GM19043 (cell line): ENCODE results near the gene CYP27B1.
"Not testable (repeated sequence)": the region's sequence is repeated elsewhere in the genome, so short reads cannot be mapped to it uniquely, and the experiment has no call there.

Experiments
- ATAC-seq: cut with Tn5 transposase; IDR thresholded peaks from one replicate; pipeline ENCODE4 v1.9.1; 2021; ENCODE audit warnings: low read depth; ENCODE audit not compliant: unreplicated experiment

CYP27B1 gene

DNA sequence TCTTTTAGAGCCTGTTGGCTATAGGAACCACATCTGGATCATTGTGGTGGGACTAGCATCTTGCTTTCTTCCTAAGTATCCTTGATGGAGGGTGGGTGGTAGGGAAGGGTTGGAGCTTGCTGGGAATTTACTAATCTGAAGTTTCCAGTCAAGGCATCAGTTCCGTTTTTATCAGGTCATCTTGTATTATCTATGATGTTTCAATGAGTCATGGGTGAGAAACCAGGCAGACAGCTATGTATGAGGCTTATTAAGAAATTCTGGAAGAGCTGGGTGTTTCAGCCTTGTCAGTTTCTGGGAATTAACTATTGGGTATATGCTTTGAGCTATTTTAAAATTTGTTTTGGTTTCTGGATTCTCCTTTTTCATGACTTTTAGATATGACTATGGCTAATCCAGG lies 27.0 kb upstream of the CYP27B1 start:
- ATAC-seq: no peak

DNA sequence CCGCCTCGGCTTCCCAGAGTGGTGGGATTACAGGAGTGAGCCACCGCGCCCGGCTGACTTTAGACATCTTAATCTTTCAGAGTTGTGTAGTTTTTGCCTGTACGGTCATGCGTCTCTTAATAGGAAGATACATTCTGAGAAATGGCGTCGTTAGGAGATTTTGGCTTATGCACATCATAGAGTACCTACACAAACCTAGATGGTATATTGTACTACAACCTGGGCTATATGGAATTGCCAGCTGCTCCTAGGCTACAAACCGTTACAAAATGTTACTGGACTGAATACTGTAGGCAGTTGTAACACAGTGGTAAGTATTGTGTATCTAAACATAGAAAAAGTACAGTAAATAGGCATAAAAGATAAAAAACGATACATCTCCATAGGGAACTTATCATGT lies 17.0 kb upstream of the CYP27B1 start:
- ATAC-seq: no peak

DNA sequence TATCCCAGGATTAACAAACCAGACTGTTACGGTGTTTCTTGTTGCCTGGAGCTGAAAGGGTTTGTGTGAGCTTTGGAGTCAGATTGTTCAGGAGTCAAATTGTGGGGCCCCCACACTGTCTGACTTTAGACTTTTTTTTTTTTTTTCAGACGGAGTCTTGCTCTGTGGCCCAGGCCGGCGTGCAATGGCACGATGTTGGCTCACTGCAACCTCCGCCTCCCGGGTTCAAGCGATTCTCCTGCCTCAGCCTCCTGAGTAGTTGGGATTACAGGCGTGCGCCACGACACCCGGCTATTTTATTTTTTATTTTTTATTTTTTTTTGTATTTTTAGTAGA lies 16.6 kb upstream of the CYP27B1 start:
- no peak for ATAC-seq

DNA sequence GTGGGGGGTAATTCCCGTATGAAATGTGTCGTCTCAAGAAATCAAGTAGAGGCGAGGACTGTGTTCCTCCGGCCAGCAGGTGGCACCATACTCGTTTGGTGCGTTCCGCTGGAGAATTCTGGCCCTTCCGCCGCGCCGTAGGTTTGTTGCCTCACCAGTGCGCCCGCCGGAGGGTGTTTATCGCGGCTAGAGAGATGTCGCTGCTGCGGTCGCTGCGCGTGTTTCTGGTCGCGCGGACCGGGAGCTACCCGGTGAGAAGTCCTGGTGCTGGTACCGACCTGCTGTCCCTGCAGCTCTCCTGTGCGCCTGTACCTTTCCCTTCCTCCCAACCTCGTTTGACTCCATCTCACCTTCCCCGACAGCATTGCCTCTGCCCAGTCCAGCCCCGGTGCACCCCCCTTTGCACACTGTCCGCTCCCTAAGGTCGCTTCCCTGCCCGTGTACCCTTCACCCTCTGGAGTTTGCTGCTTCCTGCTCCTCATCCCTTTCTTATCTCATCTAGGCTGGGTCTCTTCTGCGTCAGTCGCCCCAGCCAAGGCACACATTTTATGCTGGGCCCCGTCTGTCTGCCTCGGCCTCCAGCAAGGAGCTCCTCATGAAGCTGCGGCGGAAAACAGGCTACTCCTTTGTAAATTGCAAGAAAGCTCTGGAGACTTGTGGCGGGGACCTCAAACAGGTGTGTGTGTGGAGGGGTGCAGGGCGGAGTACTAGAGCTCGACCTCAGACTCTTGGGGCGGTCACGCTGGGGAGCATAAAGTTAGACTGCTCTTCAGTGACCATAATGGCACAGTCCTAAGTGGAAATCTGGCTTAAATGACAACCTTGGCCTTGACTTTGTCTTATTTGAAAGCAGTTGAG lies 16.0 kb upstream of the CYP27B1 start, which contains the start of gene TSFM:
Gene TSFM (plus strand): TSS at position 180 of the 858 bp plus-strand sequence. CDS start 15 bp downstream, at position 195.
- peak; percentile 88 for ATAC-seq

DNA sequence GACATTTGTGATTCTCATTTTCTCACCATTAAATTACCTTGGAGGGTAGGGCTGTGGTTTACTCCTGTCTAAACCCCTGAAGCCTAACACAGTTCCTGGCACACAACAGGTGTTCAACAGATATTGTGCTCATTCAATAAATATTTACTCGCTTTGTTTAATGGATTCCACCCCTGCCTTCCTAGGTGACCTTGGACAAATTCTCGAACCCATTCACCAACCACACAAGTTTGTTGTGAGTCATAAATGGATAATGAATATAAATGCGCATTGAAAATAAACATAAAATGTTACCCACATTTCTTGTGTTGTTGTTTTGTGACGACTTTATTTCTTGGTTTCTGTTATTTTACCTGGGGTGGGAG lies 15.3 kb upstream of the CYP27B1 start:
- no peak for ATAC-seq

DNA sequence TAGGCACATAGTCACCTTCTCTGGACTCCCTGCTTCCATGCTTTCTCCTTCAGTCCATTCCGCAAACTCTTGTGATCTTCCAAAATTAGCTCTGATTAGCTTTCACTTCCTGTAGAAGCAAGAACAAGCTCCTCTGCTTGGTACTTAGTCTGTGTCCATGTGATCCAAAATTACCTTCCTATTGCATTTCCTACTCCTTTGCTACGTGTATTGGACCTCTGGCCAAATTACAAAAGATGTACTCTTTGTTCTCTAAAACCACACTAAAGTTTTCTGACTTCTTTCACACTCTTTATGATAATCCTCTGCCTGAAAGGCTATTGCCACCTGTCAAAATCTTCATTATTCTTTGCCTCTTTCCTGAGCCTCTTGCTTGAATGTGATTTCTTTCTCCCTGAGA lies 14.9 kb upstream of the CYP27B1 start:
- no peak for ATAC-seq

DNA sequence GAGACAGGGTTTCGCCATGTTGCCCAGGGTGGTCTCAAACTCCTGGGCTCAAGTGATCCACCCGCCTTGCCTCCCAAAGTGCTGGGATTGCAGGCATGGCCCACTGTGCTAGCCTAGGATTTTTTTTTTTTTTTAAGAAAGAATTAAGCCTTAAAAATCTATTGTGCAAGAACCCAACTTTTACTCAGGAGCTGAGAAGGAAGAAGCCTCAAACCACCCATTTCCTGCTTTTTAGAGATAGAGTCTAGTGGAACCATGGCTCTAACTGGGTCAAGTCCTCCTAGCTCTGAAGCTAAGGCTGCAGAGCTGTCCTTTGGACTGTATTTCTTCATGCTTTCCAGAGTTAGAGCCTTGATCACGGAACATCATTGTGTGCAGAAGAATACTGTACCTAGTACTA lies 14.4 kb upstream of the CYP27B1 start:
- ATAC-seq: no peak

DNA sequence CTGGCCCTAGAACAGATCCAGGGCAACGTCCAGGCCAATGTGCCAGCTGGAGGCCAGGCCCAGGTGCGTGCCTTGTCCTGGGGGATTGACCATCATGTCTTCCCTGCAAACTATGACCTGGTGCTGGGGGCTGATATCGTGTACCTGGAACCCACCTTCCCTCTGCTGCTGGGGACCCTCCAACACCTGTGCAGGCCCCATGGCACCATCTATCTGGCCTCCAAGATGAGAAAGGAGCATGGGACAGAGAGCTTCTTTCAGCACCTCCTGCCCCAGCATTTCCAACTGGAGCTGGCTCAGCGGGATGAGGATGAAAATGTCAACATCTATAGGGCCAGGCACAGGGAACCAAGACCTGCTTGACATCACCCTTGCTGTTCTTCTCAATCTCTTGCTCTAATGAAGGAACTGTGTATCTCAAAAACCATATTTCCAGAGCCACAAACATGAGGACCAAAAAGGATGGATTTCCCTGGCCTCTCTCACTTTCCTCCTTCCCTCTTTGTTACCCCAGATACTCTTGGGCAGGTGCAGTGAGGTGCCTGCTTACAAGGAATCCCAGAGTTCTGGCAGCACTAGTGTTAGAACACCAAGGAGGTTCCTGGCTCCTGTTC lies 13.5 kb upstream of the CYP27B1 start:
- ATAC-seq: no peak

DNA sequence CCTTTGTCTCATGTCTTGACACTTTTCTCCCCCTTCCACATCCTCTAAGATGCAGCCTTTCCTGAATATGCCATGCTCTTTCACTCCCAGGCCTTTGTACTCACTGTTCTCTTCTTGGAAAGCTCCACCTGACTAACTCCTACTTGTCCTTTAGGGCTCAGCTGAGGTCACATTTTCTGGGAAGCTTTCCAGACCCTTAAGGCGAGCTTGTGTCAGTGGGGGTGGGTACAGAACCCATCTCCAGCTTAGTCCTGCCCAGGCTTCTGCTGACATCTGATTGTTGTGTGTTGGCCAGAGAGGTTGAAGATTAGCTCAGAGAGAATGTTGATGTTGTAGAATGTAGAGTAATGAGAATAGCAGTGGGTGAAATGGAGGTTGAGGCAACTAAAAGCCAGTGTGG lies 12.9 kb upstream of the CYP27B1 start:
- no peak for ATAC-seq

DNA sequence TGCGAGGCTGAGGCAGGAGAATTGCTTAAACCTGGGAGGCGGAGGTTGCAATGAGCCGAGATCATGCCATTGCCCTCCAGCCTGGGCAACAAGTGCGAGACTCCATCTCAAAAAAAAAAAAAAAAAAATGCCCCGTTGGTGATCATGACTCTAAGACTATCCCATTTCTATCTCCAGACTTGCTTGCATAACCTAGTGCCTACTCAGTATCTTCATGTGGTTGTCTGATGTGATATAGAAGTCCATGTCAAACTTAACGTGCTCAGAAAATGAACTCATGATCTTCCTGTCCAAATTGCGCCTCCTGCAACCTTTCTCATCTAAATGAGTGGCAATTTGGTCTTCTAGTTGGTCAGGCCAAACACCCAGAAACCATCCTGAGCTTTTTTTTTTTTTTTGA lies 11.0 kb upstream of the CYP27B1 start:
- ATAC-seq: no peak

DNA sequence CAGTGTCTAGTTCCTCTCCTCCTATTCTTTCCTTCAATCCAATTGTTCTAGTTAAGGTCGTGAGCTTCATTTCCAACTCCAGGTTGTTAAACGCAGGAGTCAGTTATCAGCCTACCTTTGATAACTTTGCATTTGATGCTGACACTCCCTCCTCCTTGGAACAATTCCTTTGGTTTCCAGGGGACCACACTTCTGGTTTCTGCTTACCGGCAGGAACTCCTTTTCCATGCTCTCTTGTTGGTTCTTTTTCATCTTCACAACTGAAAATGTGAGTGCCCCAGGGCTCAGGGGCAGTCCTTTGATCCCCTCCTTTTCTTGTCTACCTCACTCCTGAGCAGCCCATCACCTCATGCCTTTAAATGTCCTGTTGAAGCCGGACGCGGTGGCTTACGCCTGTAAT lies 10.5 kb upstream of the CYP27B1 start:
- no peak for ATAC-seq

DNA sequence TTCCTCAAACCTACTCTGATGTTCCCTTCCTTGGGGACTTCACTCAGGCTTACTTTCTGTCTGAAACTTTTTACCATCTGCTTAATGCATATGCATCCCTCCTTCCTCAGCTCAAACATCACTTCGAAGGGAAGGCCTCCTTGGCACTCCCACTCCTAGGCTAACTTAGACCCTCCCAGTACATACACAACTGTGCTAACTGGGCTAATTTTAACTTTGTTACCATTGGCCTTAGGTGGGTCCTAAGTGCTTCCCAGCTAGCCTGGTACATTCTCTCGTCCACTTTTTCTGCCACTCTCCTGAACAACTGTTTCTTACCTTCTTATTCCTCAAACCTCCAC lies 9.3 kb upstream of the CYP27B1 start:
- no peak for ATAC-seq

DNA sequence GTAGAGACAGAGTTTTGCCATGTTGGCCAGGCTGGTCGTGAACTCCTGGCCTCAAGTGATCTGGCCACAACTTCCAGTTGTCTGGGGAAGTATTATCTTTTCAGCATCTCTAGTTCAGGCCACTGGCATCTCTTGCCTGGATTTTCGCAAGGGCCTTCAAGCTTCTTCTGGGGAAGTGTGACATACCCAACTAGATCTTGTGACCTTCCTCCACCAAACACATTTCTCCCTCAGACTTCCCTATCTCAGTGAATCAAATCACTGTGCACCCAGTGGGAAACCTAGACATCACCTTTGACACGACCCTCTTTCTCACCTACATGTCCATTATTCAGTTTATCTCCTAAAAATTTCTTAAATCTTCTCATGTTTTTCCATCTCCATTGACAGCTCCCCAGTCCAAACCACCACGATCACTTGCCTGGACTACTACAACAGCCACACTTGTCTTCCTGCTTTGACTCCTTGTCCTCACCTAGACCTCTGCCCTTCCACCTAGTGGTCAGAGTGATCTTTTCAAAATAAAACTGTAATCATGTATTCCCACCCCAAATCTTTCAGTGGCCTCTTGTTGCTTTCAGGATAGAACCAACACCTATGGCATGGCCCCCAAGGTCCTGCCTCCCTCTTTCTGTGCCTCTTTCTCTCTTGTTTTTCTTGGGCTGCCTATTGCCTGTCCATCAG lies 8.8 kb upstream of the CYP27B1 start:
- no peak for ATAC-seq

DNA sequence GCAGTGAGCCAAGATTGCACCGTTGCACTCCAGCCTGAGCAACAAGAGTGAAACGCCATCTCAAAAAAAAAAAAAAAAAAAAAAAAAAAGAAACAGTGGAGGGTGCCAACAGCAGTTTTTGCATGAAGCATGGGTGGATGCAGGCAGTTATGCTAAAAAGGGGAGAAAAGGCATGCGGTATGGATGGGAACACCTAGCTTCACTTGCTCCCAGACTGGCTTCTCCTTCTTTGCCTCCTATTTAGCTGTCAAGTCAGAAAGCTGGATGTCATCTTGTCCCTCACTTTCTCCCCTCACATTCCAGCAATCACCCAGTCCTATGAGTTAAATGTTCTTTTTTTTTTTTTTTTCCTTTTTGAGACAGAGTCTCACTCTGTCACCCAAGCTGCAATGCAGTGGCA lies 8.2 kb upstream of the CYP27B1 start:
- no peak for ATAC-seq

DNA sequence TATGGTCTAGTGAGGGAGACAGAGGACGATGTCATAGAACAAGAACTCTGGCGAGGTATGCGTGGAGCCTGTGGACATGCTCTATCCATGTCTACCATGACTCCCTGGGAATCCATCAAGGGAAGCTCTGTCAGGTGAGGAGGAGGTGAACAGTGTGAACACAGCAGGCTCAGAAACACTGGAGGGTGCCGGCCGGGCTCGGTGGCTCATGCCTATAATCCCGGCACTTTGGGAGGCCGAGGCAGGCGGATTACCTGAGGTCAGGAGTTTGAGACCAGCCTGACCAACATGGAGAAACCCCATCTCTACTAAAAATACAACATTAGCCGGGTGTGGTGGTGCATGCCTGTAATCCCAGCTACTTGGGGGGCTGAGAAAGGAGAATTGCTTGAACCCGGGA lies 7.8 kb upstream of the CYP27B1 start:
- not testable (repeated sequence) for ATAC-seq

DNA sequence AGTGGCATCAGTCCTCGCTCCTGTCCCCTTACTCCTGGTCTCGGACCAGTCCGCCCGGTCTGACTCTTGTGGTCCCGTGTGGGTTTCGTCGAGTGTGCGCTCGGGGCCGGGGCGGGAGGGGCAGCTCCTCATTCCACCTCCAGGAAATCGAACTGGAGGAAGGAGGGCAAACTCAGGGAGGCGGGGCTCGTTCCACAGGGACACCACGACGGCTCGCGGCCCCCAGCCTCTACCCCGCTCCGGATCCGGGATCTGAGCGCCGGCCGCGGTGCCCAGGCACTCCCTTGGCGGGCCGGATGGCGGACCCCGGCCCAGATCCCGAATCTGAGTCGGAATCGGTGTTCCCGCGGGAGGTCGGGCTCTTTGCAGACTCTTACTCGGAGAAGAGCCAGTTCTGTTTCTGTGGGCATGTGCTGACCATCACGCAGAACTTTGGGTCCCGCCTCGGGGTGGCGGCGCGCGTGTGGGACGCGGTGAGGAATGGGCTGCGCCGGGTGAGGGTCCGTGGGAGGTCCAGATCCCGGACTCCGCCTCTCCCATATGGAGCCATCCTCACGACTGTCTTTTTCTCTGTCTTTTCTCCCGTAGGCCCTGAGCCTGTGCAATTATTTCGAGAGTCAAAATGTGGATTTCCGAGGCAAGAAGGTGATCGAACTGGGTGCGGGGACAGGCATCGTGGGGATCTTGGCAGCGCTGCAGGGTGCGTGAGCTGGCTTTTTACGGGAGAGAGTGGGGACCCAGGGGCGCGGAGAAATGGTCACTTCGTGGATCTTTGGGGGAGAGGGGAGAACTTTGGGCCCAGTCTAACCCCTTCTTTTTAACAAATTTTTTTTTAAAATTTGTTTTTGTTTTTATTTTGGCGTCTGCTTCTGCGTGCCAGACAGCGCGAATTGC lies 5.8 kb upstream of the CYP27B1 start, which contains the start of gene EEF1AKMT3:
Gene EEF1AKMT3 (plus strand): TSS at position 186 of the 894 bp plus-strand sequence. CDS start 111 bp downstream, at position 297.
- no peak for ATAC-seq

DNA sequence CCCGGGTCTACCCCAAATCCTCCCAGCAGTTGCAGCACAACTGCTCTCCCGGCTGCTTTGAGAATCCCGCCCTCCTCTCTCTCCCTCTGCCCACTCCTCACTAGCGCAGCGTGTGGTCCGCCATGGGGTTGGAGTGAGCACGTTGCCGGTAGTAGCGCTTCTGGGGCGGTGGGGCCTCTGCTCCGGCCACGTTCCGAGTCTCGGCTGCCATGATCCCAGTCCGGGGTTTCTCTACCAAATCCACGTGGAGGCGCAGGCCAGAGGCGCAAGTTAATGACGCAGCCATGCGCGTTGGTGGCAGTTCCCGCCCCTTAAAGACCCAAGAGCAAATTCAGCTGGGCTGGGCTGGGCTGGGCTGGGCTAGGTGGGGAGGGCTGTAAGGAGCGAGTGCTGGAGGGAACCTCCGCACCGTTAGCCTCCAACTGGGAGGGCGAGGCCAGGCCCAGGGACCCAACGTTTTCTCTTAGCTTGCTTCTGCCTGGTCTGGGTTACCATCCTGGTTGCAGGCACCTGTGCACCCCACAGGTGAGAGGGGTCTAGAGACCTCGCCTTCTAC lies 5.1 kb upstream of the CYP27B1 start, which contains the start of gene METTL1:
Gene METTL1 (minus strand): TSS at position 233 of the 556 bp plus-strand sequence. CDS start 22 bp downstream, at position 211.
- ATAC-seq: peak; percentile 85

DNA sequence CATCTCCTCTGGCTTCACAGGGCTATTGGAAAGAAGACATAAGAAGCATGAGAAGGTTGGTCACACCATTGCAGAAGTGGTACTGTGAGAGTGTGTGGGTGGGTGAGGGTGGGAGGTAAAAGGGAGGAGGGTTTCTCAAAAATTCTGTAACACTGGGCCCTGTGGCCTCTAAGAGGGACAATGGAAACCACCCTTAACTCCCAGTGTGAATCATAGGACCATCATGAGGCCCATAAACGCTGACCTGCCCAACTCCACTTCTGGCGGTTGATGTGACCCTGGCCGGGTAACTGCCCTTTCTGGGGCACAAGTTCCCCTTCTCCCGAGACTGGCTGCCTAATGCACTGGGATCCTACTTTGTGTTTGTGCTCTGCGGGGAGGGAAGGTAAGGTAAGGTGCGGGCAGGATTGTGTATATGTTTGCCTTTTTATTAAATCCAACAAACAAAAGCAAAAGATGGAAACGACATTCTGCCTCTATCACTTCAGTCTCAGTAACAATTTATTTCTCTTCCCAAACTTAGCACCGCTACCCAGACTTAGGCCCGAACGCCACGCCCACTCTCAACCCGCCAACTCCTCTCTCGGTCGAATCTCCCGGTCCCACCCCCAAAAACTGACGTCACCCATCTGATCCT lies 4.5 kb upstream of the CYP27B1 start:
- ATAC-seq: peak; percentile 73

DNA sequence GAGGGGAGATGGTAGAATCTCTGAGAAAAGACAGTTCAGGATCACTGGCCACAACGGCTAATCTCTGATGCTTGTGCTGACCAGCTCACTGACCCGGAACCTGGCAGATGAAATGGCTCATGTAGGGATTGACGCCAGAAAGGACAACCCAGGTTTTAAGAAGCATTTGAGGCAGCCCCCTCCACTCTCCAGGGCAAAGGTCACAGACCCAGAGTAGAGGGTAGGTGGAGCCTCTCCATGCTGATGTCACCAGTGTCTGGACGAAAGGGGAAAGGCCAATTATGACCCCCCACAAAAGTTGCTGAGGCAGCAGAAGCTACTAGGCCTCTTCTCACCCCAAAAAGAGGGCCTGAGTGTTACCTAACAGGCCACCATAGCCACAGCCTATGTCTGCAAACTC lies 3.9 kb upstream of the CYP27B1 start:
- ATAC-seq: no peak

DNA sequence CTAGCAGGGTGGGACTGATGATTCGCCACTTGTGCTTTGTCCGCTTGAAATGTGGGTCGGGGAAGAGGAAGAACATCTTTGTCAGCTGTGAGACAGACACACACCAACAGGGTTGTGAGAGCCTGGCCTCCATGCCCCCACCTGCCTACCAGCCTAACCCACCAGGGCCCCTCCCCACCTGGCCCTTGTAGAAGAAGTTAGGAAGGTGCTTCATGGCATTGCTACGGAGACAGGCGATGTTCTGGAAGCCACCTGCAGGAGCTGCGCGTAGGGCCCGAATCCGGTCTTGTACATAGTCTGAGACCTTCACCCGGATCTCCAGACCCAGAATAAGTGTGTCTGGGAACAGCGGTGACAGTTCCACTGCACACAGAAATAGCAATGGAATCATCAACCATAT lies 2.7 kb upstream of the CYP27B1 start:
- ATAC-seq: no peak
